GM19395 (cell line): ENCODE results near the gene JUN.

ENCODE experiments used
- ATAC-seq: cut with Tn5 transposase; IDR thresholded peaks from one replicate; pipeline ENCODE4 v1.9.1; 2021; ENCODE audit warnings: mild to moderate bottlenecking, moderate library complexity; ENCODE audit not compliant: unreplicated experiment

Gene JUN

GRCh38 chr1:58784758-58785441 lies 1.1 kb upstream of the JUN start:
- no peak for ATAC-seq

DNA sequence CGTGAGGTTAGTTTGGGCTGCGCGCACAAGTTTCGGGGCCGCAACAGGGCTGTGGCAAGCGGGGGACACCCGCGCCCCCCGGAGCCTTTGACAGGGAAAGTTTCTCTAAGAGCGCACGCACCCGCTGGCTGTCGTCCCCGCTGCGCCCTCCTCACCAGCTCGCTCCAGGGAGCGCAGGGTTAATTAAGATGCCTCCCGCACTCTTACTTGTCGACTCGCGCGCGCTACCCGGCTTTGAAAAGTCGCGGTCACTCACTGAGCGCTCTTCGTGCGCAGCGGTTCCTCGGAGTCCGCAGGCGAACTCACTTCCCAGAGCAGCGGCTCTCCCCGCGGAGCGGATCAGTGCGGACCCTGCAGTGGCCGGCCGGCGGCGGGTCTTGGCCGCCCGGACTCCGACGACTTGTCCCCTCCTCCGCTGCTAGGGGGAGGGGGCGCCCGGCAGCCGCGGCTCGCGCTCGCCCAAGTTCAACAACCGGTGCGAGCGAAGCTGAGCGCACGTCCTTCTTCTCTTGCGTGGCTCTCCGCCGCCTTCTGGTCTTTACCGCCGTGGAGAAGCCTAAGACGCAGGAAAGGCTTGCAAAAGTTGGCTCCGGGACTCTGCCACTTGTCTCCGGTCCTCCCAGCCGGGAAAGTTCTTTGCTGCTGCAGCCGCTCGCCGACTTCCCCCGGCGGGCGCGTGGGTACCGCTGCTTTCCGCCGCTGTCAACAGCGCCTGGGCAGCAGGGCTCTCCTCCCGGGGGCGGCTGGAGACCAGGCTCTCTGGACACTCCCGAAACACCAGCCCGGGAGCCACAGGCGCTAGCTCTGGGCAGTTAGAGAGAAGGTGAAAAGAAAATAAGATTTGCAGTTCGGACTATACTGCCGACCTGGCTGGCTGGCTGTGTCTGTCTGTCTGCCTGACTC lies 506 bp downstream of the JUN start:
- peak; percentile 22 for ATAC-seq

DNA sequence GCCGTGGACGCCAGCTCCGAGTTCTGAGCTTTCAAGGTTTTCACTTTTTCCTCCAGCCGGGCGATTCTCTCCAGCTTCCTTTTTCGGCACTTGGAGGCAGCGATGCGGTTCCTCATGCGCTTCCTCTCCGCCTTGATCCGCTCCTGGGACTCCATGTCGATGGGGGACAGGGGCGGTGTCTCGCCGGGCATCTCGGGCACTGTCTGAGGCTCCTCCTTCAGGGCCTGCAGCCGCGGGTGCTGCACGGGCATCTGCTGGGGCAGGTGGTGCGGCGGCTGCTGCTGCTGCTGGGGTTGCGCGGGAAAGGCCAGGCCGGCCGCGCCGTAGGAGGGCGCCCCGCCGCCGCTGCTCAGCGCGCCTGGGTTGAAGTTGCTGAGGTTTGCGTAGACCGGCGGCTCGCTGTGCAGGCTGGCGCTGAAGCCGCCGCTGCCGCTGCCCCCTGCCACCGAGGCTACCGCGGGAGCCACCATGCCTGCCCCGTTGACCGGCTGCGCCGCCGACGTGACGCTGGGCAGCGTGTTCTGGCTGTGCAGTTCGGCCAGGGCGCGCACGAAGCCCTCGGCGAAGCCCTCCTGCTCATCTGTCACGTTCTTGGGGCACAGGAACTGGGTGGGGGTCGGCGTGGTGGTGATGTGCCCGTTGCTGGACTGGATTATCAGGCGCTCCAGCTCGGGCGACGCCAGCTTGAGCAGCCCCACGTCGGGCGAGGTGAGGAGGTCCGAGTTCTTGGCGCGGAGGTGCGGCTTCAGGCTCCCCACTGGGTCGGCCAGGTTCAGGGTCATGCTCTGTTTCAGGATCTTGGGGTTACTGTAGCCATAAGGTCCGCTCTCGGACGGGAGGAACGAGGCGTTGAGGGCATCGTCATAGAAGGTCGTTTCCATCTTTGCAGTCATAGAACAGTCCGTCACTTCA lies 1.4 kb downstream of the JUN start:
- no peak for ATAC-seq

GRCh38 chr1:58781541-58782177 lies 2.2 kb downstream of the JUN start:
- ATAC-seq: no peak

DNA sequence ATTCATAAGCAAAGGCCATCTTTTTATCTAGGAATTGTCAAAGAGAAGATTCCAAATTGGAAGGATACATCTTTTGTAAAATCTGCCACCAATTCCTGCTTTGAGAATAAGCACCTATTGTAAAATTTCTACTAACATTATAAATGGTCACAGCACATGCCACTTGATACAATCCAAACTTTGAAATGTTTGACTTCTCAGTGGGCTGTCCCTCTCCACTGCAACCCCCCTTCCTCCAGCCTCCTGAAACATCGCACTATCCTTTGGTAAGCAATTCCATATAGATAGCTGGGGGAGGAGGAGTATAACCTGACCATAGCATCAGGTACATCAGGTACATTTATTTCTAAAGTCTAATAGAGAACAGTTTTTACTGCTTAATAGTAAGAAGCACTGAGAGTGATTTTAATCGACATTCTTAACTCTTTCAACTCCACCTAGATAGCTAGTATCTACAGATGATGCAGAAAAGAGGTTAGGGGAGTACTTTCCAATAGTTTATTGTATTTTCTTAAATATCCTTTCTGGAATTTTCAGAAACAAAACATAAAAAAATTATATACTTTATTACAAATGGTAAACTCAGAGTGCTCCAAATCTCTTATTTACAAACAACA lies 2.9 kb downstream of the JUN start:
- ATAC-seq: no peak

DNA sequence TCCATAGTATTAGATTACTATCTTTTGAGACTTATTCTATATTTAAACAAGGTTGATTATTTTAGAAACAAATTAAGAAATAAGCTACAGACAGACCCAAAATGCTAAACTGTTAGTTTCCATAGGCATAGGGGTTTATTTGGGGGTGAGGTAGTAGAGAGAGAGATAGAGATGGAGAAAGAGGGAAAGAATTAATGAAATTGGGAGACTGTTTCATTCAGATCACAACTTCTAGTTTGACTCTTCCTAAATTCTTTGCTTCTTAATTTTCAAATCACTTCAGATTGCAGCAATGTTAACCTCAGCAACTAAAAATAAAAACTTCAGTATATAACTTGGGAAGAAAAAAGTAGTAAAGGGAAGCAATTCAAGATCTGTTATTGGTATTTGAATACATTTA lies 3.4 kb downstream of the JUN start:
- ATAC-seq: no peak

GRCh38 chr1:58779801-58780382 lies 4.0 kb downstream of the JUN start:
- no peak for ATAC-seq

DNA sequence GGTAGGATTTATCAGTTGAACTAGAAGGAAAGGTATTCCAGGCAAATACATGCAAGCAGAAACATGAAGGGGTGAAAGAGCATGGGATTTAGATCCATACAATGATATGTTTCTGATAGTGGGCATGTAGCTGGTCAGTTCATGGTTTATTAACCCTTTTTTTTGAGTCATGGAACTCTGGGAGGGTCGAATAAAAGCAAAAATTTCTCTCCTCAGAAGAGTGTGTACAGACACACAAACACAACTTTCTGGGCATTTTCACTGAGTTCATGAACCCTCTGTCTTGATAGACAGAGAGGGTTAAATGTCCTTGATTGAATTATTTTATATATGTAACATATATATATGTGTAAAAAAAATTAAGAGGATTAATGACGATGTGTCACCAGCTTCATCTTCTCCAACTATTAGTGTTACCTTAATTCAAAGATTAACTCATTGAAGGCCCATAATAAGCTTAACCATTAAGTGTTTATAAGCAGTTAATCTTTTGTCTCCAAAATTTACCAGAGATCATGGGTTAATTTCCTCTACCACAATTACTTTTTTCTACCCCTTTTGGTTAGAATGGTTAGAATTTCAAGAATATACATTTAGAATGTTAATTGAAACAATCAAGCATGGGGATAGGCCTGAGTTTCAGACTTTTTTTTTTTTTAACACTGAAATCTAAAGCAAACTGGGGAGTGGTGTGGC lies 4.6 kb downstream of the JUN start:
- no peak for ATAC-seq

DNA sequence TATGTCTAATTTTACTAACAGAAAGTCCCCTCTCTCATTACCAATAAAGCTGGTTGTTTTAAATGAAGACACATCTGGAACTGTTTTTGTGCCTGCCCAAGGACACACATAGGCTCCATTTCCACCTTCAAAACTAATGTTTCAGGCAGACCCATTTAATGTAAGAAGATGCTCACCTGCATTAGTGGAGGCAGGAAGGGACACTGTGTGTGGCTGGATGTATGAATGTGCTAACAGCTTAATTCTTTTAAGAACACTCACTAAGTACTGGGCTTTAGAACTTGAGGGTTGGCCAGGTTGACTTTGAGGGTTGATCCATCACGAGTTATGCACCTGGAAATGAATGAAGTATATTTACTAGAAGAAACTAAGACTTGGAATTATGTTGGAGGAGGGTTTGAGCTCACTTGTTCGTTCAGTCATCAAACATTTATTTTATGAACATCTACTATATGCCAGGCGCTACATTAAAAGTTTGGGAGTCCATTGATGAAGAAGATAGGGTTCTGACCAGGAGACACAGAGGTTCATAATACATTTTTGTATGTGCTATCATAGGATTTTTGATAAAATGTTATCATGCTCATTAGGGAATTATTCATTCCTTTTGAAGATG lies 5.4 kb downstream of the JUN start:
- no peak for ATAC-seq

- no peak for ATAC-seq
Observed at GRCh38 chr1:58774027-58774426, 9.8 kb downstream of the JUN start.

DNA sequence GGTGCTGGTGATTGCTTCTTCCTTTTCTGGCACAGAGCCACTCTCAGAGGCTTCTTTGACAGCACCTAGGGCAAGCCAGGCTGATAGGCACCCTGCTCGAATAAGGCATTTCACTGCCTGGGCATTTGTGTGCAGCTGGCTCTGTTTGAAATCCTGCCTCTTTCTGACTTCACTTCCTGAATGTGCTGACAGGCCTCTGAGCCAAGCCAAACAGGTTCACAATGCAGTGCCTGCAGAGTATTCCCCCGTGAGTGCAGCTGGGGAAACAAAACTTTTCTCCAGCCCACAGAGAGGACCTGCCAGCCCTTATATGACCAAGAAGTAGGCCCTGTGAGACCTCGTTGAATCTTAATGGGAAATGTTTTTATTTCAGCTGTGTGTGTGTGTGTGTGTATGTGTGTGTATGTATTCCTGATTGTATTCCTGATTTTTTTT lies 10.4 kb downstream of the JUN start:
- ATAC-seq: peak; percentile 78

DNA sequence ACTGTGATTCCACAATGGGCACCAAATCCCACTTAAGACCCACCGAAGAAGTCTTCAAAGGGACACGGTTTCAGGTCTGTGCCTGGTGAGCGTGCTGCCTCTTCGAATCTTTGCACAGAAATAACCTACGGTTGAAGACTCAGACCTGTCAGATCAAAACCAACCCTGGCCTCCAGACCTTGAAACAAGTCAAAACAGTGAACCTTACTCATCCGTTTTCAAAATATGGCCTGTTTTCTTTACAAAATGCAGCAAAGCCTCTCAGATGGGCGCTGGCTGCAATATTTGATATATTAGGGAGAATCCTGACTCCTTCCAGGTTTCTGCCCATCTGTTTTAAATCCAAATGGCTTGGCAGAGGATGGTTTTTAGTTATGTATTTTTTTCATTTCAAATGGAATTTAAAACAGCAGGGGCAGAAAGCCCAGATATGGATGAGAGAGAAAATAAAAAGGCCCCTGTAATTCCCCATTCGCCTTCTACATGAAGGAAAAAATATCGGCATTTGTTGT lies 14.0 kb downstream of the JUN start:
- ATAC-seq: no peak

GRCh38 chr1:58768971-58769808 lies 14.7 kb downstream of the JUN start:
- ATAC-seq: no peak

DNA sequence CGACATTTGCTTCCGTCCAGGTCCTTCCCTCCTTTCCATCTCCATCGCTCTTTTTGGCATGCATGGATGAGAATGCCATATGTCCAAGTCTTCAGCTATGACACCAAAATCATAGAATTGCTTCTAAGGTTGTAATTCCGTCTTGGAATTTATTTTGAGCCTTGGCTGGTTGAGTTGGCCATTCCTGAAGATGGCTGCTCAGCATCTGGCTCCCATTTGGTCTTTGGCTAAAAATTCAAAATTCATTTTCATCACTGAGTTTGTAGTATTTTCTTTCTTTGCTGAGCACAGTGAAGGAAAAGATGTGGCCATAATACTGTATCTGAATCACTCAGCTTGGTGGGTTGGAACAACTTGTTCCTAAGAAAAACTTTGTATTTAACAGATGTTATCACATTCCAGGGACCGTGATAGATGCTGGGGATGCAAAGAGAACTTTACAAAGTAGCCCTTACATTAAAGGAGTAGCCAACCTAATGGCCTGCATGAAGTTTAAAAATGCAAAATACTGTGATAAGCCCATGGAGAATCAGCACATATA lies 15.6 kb downstream of the JUN start:
- no peak for ATAC-seq

GRCh38 chr1:58767143-58767542 lies 16.7 kb downstream of the JUN start:
- ATAC-seq: no peak

- no peak for ATAC-seq
Observed at GRCh38 chr1:58765441-58765840, 18.4 kb downstream of the JUN start.

GRCh38 chr1:58765006-58765405 lies 18.8 kb downstream of the JUN start:
- no peak for ATAC-seq
